Activated CD8-positive, alpha-beta T cell treated with anti-CD3 and anti-CD28 coated beads for 36 hours (primary cell): ENCODE measurements around the gene MEF2A. TPM values are rescaled to one million over a fixed set of nuclear protein-coding genes. Genes with fewer than 3 reads are reported as not detected.

Experiments
- ATAC-seq: fragments of 200-7000 bp; cut with Tn5 transposase; one replicate; pipeline ENCODE4 v1.10.0; 2021; ENCODE audit warnings: mild to moderate bottlenecking, moderate library complexity
- CTCF ChIA-PET: fragments of 350-600 bp; sonication (Branson Sonifier 250); formaldehyde crosslinking; loops from one replicate; lab custom pipeline; 2021; ENCODE audit warnings: antibody characterized with exemption; lab: Charles Lee
- POLR2A ChIA-PET: fragments of 350-600 bp; sonication (Branson Sonifier 250); formaldehyde crosslinking; loops from one replicate; lab custom pipeline; 2021; ENCODE audit warnings: antibody characterized with exemption; lab: Charles Lee
- DNase-seq: peaks from one replicate; pipeline ENCODE4 v3.0.0-alpha.2; 2020
- H3K27ac Mint-ChIP-seq: one replicate; pipeline ENCODE4 v1.8.0; 2021; ENCODE audit warnings: mild to moderate bottlenecking, mixed read lengths
- H3K27me3 Mint-ChIP-seq: one replicate; pipeline ENCODE4 v1.8.0; 2021; ENCODE audit warnings: mixed read lengths
- H3K36me3 Mint-ChIP-seq: one replicate; pipeline ENCODE4 v1.8.0; 2021; ENCODE audit warnings: low read depth, mixed read lengths
- H3K4me1 Mint-ChIP-seq: one replicate; pipeline ENCODE4 v1.8.0; 2021; ENCODE audit warnings: low read depth, mixed read lengths
- H3K4me3 Mint-ChIP-seq: one replicate; pipeline ENCODE4 v1.8.0; 2021; ENCODE audit warnings: mild to moderate bottlenecking, moderate library complexity, mixed read lengths
- H3K9me3 Mint-ChIP-seq: one replicate; pipeline ENCODE4 v1.8.0; 2021; ENCODE audit warnings: mixed read lengths
- CTCF ChIP-seq: fragments of 200-600 bp; IDR thresholded peaks from one replicate; pipeline ENCODE4 v1.8.0; 2022; ENCODE audit warnings: antibody characterized with exemption, mild to moderate bottlenecking
- intact Hi-C: fragments of 100-400 bp; cut with micrococcal nuclease; formaldehyde crosslinking; loops from one replicate; pipeline ENCODE4 v1.10.0; 2022
- total RNA-seq, 2 experiments: library from RNA; stranded (reverse); gene quantifications; one replicate each; pipeline ENCODE4 v1.2.3, GENCODE V29; 2021

MEF2A gene
- total RNA-seq, 2 experiments from 2014 or later, result 16.4 to 17.6 TPM

GRCh38 chr15:99755692-99756409, 190.1 kb downstream of the MEF2A start:
- no peak overlapping the region for H3K4me3 Mint-ChIP-seq
- CTCF ChIA-PET, result interaction anchor here (0.6 to 3.1 kb wide), 40 partner anchors 10 to 681 kb away, joined by 3 to 42 read pairs (median 5); partner anchors contain the start of gene LYSMD4
- H3K9me3 Mint-ChIP-seq, result no peaks in the 10 kb centered on the region
- intact Hi-C loops, result loop anchor here (5.0 kb wide), 1 partner anchor 39 kb away; no protein-coding TSS in a partner anchor
- peak; percentile 92 for TF ChIP-seq CTCF
- no peaks in the 10 kb centered on the region for H3K36me3 Mint-ChIP-seq
- no peak overlapping the region for H3K27ac Mint-ChIP-seq
- DNase-seq (peak; percentile 41), ATAC-seq (peak; percentile 88)
- POLR2A ChIA-PET, result interaction anchor here (0.7 to 0.9 kb wide), 2 partner anchors 18 to 23 kb away, joined by 3 to 4 read pairs; partner anchors contain the start of gene LYSMD4
- H3K27me3 Mint-ChIP-seq, result peaks cover 6% of the 10 kb centered on the region
- no peaks in the 10 kb centered on the region for H3K4me1 Mint-ChIP-seq

- Mint-ChIP-seq H3K4me1 (no peaks in the 10 kb centered on the region), H3K36me3 (no peaks in the 10 kb centered on the region), H3K27me3 (peaks cover 6% of the 10 kb centered on the region), H3K9me3 (no peaks in the 10 kb centered on the region), H3K4me3 (no peak overlapping the region), H3K27ac (no peak overlapping the region)
- POLR2A ChIA-PET, result no interaction called here
- intact Hi-C loops, result no loop called here
- no peak for TF ChIP-seq CTCF
- CTCF ChIA-PET, result interaction anchor here (0.9 to 1.3 kb wide), 4 partner anchors 8 to 490 kb away, joined by 3 to 5 read pairs (median 4); no protein-coding TSS in a partner anchor
- no peak for ATAC-seq
- no peak for DNase-seq
Measured at GRCh38 chr15:99762288-99762687, 196.5 kb downstream of the MEF2A start.

GRCh38 chr15:99763827-99764226, 198.0 kb downstream of the MEF2A start:
- Mint-ChIP-seq H3K4me3 (no peak overlapping the region), H3K27ac (no peak overlapping the region), H3K36me3 (no peaks in the 10 kb centered on the region), H3K27me3 (peaks cover 3% of the 10 kb centered on the region), H3K4me1 (no peaks in the 10 kb centered on the region), H3K9me3 (no peaks in the 10 kb centered on the region)
- DNase-seq, result no peak
- TF ChIP-seq CTCF, result no peak
- intact Hi-C loops, result no loop called here
- ChIA-PET CTCF (interaction anchor here (1.4 kb wide), 2 partner anchors 9 to 15 kb away, joined by 3 read pairs; no protein-coding TSS in a partner anchor), POLR2A (no interaction called here)
- no peak for ATAC-seq

DNA sequence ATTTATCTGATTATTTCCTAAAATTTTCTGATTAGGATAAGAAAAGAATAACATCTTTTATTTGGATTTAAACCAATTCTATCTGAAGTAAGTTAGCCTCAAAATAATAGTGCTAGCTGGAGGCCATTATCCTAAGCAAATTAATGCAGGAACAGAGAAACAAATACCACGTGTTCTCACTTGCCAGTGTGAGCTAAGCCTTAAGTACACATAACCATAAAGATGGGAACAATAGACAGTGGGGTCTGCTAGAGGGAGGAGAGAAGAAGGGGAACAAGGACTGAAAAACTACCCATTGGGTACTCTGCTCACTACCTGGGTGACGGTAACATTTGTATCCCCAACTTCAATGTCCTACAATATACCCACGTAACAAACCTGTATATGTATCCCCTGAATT, 198.7 kb downstream of the MEF2A start:
- Mint-ChIP-seq H3K9me3 (no peaks in the 10 kb centered on the region), H3K4me1 (no peaks in the 10 kb centered on the region), H3K36me3 (no peaks in the 10 kb centered on the region), H3K27ac (no peak overlapping the region), H3K27me3 (peaks cover 3% of the 10 kb centered on the region), H3K4me3 (no peak overlapping the region)
- intact Hi-C loops, result no loop called here
- CTCF ChIA-PET, result interaction anchor here (1.4 kb wide), 2 partner anchors 9 to 14 kb away, joined by 3 read pairs; no protein-coding TSS in a partner anchor
- DNase-seq, result no peak
- no peak for TF ChIP-seq CTCF
- ATAC-seq, result no peak
- POLR2A ChIA-PET, result no interaction called here

Other genes with a start within 250 kb of the MEF2A start
- gene LYSMD4, start 167.5 kb downstream of the MEF2A start, total RNA-seq, result 1 to 10 TPM; 4.5 to 6.6 TPM